Tibial nerve (tissue), 3 donors: ENCODE measurements around the gene DFFA.

ENCODE experiments used
- POLR2A ChIP-seq, 2 donors: fragments of 450-650 bp; IDR thresholded peaks; one replicate each; pipeline ENCODE4 v1.6.1; 2017; ENCODE audit warnings: antibody characterized with exemption in 2 of 2, mild to moderate bottlenecking in 2 of 2, moderate library complexity in 2 of 2
- TF ChIP-seq, protein P1 (sequence below), 5 experiments: fragments of 200-600 bp in 3 of 5; fragments of 450-650 bp in 2 of 5; sonication (generic) in 3 of 5; IDR thresholded peaks; one replicate each; pipeline ENCODE4 v1.5.1; 2016 to 2019; ENCODE audit warnings: antibody characterized with exemption in 5 of 5, mild to moderate bottlenecking in 3 of 5, moderate library complexity in 2 of 5

DNA sequence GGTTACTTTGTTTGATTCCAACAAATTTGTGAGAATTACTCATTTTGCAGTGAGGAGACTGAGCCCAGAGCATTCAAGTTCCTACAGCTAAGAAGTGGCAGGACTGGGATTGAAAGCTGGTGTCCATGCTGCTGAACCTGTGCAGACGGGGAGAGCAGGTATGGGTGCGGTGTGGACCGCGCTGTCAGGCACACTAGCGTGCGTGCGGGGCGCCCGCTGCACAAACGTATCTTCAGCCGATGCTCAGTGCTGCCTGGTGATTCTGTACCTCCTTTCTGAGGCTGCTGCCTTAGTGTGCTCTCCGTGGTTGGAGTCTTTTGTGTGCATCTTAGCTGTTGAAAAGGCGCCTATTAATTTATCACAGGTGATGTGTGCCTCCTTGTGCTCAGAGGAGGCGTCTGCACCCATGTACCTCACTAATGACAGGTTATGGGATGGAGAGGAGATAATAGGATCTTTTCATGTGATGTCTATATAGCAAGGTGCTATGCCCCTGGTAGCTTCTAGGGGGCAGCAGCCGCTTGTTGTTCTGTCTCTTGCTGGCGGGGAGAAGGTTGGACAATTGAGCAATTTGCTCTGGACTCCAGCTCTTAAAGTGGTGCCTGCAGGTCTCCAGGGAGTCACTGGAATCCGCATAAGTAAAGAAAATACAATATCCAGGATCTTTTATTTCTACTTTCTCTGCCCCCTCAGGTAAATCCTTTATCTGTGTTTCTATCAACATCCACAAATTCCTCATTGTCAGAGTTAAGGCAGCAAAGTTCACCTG, 35.0 kb upstream of the DFFA start:
- TF ChIP-seq, protein P1, sequence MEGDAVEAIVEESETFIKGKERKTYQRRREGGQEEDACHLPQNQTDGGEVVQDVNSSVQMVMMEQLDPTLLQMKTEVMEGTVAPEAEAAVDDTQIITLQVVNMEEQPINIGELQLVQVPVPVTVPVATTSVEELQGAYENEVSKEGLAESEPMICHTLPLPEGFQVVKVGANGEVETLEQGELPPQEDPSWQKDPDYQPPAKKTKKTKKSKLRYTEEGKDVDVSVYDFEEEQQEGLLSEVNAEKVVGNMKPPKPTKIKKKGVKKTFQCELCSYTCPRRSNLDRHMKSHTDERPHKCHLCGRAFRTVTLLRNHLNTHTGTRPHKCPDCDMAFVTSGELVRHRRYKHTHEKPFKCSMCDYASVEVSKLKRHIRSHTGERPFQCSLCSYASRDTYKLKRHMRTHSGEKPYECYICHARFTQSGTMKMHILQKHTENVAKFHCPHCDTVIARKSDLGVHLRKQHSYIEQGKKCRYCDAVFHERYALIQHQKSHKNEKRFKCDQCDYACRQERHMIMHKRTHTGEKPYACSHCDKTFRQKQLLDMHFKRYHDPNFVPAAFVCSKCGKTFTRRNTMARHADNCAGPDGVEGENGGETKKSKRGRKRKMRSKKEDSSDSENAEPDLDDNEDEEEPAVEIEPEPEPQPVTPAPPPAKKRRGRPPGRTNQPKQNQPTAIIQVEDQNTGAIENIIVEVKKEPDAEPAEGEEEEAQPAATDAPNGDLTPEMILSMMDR (IDR thresholded peaks at IDR 0.05): peak; percentile 52 to 78 (median 63)
- TF ChIP-seq POLR2A (IDR thresholded peaks at IDR 0.05): no peak
